ENCODE results near the gene TLE6. TPM values are rescaled to one million over a fixed set of nuclear protein-coding genes. Genes with fewer than 3 reads are reported as not detected.

Gene TLE6
- polyA plus RNA-seq, 3 donors: not detected

- TF ChIP-seq, protein P1, sequence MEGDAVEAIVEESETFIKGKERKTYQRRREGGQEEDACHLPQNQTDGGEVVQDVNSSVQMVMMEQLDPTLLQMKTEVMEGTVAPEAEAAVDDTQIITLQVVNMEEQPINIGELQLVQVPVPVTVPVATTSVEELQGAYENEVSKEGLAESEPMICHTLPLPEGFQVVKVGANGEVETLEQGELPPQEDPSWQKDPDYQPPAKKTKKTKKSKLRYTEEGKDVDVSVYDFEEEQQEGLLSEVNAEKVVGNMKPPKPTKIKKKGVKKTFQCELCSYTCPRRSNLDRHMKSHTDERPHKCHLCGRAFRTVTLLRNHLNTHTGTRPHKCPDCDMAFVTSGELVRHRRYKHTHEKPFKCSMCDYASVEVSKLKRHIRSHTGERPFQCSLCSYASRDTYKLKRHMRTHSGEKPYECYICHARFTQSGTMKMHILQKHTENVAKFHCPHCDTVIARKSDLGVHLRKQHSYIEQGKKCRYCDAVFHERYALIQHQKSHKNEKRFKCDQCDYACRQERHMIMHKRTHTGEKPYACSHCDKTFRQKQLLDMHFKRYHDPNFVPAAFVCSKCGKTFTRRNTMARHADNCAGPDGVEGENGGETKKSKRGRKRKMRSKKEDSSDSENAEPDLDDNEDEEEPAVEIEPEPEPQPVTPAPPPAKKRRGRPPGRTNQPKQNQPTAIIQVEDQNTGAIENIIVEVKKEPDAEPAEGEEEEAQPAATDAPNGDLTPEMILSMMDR (IDR thresholded peaks at IDR 0.05): no peak
- no peaks in the 10 kb centered on the region for H3K36me3 ChIP-seq (replicated peaks in 1 of 2; ENCODE audit: control insufficient read depth in 1 of 2, insufficient read depth in 2 of 2, low read length in 2 of 2)
- no peak overlapping the region for H3K4me2 ChIP-seq (replicated peaks; ENCODE audit: extremely low read depth, low read length, poor library complexity, severe bottlenecking)
- H3K27me3 Mint-ChIP-seq (ENCODE audit: low read depth in 3 of 3): peaks cover 22 to 36% (median 34%) of the 10 kb centered on the region in 3 donors
- H3K4me1 Mint-ChIP-seq: no peaks in the 10 kb centered on the region
- H3K9me3 Mint-ChIP-seq: peaks cover 0 to 6% (median 0%) of the 10 kb centered on the region in 7 donors
- no peak for DNase-seq
- no peak overlapping the region for H3K4me3 Mint-ChIP-seq
- intact Hi-C loops (cut with micrococcal nuclease): no loop called here
- H3K9ac ChIP-seq (ENCODE audit: insufficient read depth, low read length, poor library complexity, severe bottlenecking): no peak overlapping the region
- no peak overlapping the region for H3K27ac Mint-ChIP-seq
- H3K27me3 ChIP-seq (ENCODE audit: control insufficient read depth in 2 of 2, insufficient read depth in 2 of 2, low read length in 2 of 2): peaks cover 5 to 15% of the 10 kb centered on the region in 2 donors
- no peak overlapping the region for H3K4me3 ChIP-seq (replicated peaks in 1 of 3; ENCODE audit: low read depth in 2 of 3, low read length in 3 of 3)
- WGBS (ENCODE audit: insufficient coverage): 88% methylated on average over 10 of the region's 18 CpGs
- H2AFZ ChIP-seq (ENCODE audit: insufficient read depth, low read depth, low read length, poor library complexity, severe bottlenecking): no peak overlapping the region
- H3K36me3 Mint-ChIP-seq: no peaks in the 10 kb centered on the region
- H3K27ac ChIP-seq (ENCODE audit: low read depth in 1 of 2, low read length in 2 of 2): no peak overlapping the region
- no peaks in the 10 kb centered on the region for H4K20me1 ChIP-seq (ENCODE audit: insufficient read depth, low read length)
- no peaks in the 10 kb centered on the region for H3K79me2 ChIP-seq (ENCODE audit: insufficient read depth, low read length)
- H3K9me3 ChIP-seq (replicated peaks in 1 of 2; ENCODE audit: control insufficient read depth in 1 of 2, insufficient read depth in 1 of 2, low read length in 2 of 2): peaks cover 0 to 3% of the 10 kb centered on the region in 2 donors
- H3K4me1 ChIP-seq (ENCODE audit: control insufficient read depth in 1 of 2, insufficient read depth in 2 of 2, low read length in 2 of 2): no peaks in the 10 kb centered on the region
Measured at GRCh38 chr19:3020321-3020960, 43.1 kb downstream of the TLE6 start.

DNA sequence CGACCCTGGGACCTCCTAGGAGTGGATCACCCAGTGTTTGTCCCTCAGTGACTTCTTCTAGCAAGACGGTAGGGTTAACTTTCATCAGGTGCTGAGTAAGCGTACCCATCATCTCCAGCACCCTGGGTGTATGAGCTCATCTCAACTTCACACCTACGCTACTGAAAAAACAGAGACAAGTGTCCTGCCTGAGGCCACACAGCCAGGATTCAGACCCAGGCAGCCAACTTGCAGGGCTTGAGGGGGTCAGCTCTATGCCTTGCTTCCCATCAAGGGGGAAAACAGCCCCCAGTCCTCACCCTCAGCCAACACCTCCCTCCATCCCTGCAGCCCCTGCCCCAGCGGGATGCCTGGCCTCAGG, 47.1 kb downstream of the TLE6 start:
- peaks cover 3 to 4% of the 10 kb centered on the region in 2 donors for H3K4me1 ChIP-seq (ENCODE audit: control insufficient read depth in 1 of 2, insufficient read depth in 2 of 2, low read length in 2 of 2)
- intact Hi-C loops (cut with micrococcal nuclease): no loop called here
- no peak overlapping the region for H3K27ac ChIP-seq (ENCODE audit: low read depth in 1 of 2, low read length in 2 of 2)
- no peak for DNase-seq
- no peak overlapping the region for H3K4me3 ChIP-seq (replicated peaks in 1 of 3; ENCODE audit: low read depth in 2 of 3, low read length in 3 of 3)
- TF ChIP-seq, protein P1 (IDR thresholded peaks at IDR 0.05): no peak
- no peaks in the 10 kb centered on the region for H4K20me1 ChIP-seq (ENCODE audit: insufficient read depth, low read length)
- H3K9me3 ChIP-seq (replicated peaks in 1 of 2; ENCODE audit: control insufficient read depth in 1 of 2, insufficient read depth in 1 of 2, low read length in 2 of 2): peaks cover 0 to 15% of the 10 kb centered on the region in 2 donors
- peaks cover 0 to 1% of the 10 kb centered on the region in 2 donors for H3K36me3 Mint-ChIP-seq
- no peak overlapping the region for H2AFZ ChIP-seq (ENCODE audit: insufficient read depth, low read depth, low read length, poor library complexity, severe bottlenecking)
- 64% methylated on average over 3 of the region's 5 CpGs for WGBS (ENCODE audit: insufficient coverage)
- no peaks in the 10 kb centered on the region for H3K79me2 ChIP-seq (ENCODE audit: insufficient read depth, low read length)
- peaks cover 47 to 71% (median 70%) of the 10 kb centered on the region in 3 donors for H3K27me3 Mint-ChIP-seq (ENCODE audit: low read depth in 3 of 3)
- peaks cover 0 to 15% (median 6%) of the 10 kb centered on the region in 7 donors for H3K9me3 Mint-ChIP-seq
- H3K4me2 ChIP-seq (replicated peaks; ENCODE audit: extremely low read depth, low read length, poor library complexity, severe bottlenecking): no peak overlapping the region
- H3K36me3 ChIP-seq (replicated peaks in 1 of 2; ENCODE audit: control insufficient read depth in 1 of 2, insufficient read depth in 2 of 2, low read length in 2 of 2): no peaks in the 10 kb centered on the region
- H3K9ac ChIP-seq (ENCODE audit: insufficient read depth, low read length, poor library complexity, severe bottlenecking): no peak overlapping the region
- no peak overlapping the region for H3K27ac Mint-ChIP-seq
- H3K4me1 Mint-ChIP-seq: peaks cover 1% of the 10 kb centered on the region
- peaks cover 35 to 50% of the 10 kb centered on the region in 2 donors for H3K27me3 ChIP-seq (ENCODE audit: control insufficient read depth in 2 of 2, insufficient read depth in 2 of 2, low read length in 2 of 2)
- peak overlapping the region in 1 of 2 donors; percentile 62 for H3K4me3 Mint-ChIP-seq
